Transverse colon (tissue), 3 donors: ENCODE results near the gene WNT6.

Experiments
- CTCF ChIP-seq, 5 experiments: fragments of 200-600 bp in 3 of 5; fragments of 450-650 bp in 2 of 5; sonication (generic) in 3 of 5; IDR thresholded peaks; 1 replicate in 2 of 5; 2 replicates in 3 of 5; pipeline ENCODE4 v1.5.1; 2016 to 2017; ENCODE audit warnings: antibody characterized with exemption in 5 of 5, inconsistent platforms in 3 of 5, mild to moderate bottlenecking in 2 of 5, moderate library complexity in 1 of 5
- EP300 ChIP-seq: sonication (generic); formaldehyde crosslinking; IDR thresholded peaks from one replicate; pipeline ENCODE4 v1.6.1; 2017; ENCODE audit warnings: antibody characterized with exemption, low read depth

DNA sequence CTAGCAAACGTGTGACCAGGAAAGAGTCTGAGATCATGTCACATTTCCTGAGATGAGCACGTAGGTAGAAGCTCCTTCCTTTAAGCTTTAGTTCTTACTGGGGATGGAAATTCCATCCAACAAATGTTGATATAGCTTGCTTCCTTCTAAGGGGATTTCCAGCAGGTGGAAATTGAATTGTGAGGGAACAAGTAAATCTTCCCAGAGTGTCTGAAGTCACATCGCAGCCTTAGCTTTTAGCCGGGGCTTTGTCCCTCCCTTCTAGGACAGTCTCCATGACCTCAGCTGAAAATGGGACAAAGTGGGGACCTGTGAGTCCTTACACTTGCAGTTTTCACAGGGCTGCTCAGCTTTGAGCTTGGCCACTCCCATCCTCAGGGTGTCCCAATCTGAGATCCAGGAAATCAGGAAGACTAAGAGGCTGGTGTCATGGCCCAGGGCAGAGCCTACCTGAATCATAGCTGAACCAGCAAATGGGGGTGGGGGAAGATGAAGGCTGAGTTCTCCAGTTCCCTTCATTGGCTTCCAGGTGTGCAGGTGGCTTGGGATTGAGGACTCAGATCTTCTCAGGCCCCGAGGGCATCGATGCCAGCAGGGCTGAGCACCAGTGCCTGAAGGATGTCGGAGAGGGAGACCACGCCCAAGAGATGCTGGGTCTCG is 36.3 kb upstream of the WNT6 start:
- TF ChIP-seq CTCF (IDR thresholded peaks at IDR 0.05) = no peak
- TF ChIP-seq EP300 = no peak
